Ovary (tissue), 3 donors: ENCODE results near the gene WEE2.
"Not testable (repeated sequence)": the region's sequence is repeated elsewhere in the genome, so short reads cannot be mapped to it uniquely, and the experiment has no call there.

Experiments used
- EP300 ChIP-seq: sonication (generic); formaldehyde crosslinking; IDR thresholded peaks from one replicate; pipeline ENCODE4 v1.6.1; 2017; ENCODE audit warnings: antibody characterized with exemption
- POLR2A ChIP-seq: fragments of 450-650 bp; IDR thresholded peaks from one replicate; pipeline ENCODE4 v1.6.1; 2017; ENCODE audit warnings: antibody characterized with exemption, mild to moderate bottlenecking, moderate library complexity
- TF ChIP-seq, protein P1 (sequence below), 3 donors: fragments of 450-650 bp in 2 of 3; fragments of 200-600 bp in 1 of 3; IDR thresholded peaks; one replicate each; pipeline versions ENCODE4 v1.5.1 to v1.8.0; 2016 to 2022; ENCODE audit warnings: antibody characterized with exemption in 3 of 3, mild to moderate bottlenecking in 1 of 3
- donor health status: DM: no; HTN: no; CAD: no.

- TF ChIP-seq, protein P1, sequence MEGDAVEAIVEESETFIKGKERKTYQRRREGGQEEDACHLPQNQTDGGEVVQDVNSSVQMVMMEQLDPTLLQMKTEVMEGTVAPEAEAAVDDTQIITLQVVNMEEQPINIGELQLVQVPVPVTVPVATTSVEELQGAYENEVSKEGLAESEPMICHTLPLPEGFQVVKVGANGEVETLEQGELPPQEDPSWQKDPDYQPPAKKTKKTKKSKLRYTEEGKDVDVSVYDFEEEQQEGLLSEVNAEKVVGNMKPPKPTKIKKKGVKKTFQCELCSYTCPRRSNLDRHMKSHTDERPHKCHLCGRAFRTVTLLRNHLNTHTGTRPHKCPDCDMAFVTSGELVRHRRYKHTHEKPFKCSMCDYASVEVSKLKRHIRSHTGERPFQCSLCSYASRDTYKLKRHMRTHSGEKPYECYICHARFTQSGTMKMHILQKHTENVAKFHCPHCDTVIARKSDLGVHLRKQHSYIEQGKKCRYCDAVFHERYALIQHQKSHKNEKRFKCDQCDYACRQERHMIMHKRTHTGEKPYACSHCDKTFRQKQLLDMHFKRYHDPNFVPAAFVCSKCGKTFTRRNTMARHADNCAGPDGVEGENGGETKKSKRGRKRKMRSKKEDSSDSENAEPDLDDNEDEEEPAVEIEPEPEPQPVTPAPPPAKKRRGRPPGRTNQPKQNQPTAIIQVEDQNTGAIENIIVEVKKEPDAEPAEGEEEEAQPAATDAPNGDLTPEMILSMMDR (IDR thresholded peaks at IDR 0.05), result not testable (repeated sequence)
- not testable (repeated sequence) for TF ChIP-seq POLR2A, EP300
Measured at GRCh38 chr7:141770083-141770583, 62.0 kb downstream of the WEE2 start.
